Endothelial cell of hepatic sinusoid (primary cell): ENCODE measurements around the gene CAPNS2.
"Not testable (repeated sequence)": the region's sequence is repeated elsewhere in the genome, so short reads cannot be mapped to it uniquely, and the experiment has no call there.

Experiments used
- in situ Hi-C: cut with HindIII; loops from 2 replicates; pipeline ENCODE4 v1.10.0; 2017; ENCODE audit warnings: low sequenced_read_pairs

The CAPNS2 gene

DNA sequence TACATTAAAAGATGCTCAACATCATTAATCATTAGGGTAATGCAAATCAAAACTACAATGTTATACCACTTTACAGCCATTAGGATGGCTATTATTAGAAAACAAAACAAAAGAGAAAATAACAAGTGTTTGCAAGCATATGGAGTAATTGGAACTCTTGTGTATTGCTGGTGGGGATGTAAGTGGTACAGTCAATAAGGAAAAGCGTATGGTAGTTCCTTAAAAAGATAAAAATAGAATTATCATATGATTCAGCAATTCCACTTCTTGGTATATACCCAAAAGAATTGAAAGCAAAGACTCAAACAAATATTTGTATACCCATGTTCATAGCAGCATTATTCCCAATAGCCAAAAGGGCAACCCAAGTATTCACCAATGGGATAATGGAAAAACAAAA is 1.4 kb upstream of the CAPNS2 start:
- in situ Hi-C loops, result no loop called here

DNA sequence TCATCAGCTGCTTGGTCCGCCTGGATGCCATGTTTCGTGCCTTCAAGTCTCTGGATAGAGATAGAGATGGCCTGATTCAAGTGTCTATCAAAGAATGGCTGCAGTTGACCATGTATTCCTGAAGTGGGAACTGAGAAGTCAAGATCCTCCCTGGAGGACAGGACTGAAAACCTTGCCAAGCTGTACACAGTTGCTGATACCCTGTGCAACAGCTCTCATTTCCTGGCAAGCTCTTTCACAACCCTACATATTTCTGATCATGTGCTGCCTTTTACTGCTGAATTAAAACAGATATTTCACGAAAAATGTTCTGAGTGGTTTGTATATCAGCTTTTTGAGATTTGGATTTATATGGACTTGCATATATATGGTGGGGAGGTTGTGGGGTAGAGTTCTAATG is 898 bp downstream of the CAPNS2 start:
- in situ Hi-C loops, result no loop called here

GRCh38 chr16:55568207-55568606 is 1.7 kb downstream of the CAPNS2 start:
- in situ Hi-C loops, result no loop called here

- in situ Hi-C loops, result no loop called here
Measured at GRCh38 chr16:55569025-55569424, 2.5 kb downstream of the CAPNS2 start.

- in situ Hi-C loops, result no loop called here
Measured at GRCh38 chr16:55570159-55570558, 3.7 kb downstream of the CAPNS2 start.

- in situ Hi-C loops, result no loop called here
Measured at GRCh38 chr16:55571191-55571897, 4.9 kb downstream of the CAPNS2 start.

DNA sequence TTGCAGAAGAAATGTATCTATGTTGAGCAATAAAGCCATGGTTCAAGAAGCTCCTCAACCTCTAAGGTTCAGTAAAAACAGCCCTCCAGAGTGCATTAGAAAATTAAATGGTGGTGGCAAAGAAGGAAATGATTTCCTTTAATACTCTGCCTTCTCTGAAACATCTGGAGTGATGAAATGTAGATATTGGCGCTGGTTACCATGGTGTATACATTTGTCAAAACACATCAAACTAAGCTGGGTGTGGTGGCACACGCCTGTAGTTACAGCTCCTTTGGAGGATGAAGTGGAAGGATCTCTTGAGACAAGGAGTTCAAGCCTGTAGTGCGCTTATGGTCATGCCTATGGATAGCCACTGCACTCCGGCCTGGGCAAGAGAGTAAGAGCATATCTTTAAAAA is 6.0 kb downstream of the CAPNS2 start:
- in situ Hi-C loops, result no loop called here

GRCh38 chr16:55574811-55575210 is 8.3 kb downstream of the CAPNS2 start:
- in situ Hi-C loops, result loop anchor here (5.0 kb wide), 1 partner anchor 52 kb away; no protein-coding TSS in a partner anchor

DNA sequence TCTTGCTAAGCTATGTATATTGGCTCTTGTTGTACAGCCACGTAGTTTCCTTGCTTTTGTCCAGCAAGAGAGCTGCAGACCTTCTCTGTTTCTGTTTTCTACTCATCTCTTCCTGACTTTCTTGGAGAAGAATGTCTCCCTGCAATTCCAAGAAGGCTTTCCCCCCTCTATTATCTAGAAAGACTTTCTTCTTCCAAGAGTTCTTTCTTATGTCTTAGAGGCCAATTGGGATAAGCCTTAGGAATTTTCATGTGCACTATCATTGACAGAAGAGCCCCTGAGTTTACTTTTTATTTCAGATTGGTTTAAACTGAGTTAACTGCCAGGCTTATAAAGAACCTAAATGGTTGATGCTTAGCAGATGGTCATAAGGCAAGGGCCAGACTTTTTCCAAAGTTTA is 9.0 kb downstream of the CAPNS2 start:
- in situ Hi-C loops, result loop anchor here (5.0 kb wide), 1 partner anchor 52 kb away; no protein-coding TSS in a partner anchor

GRCh38 chr16:55576384-55576783 is 9.9 kb downstream of the CAPNS2 start:
- in situ Hi-C loops, result loop anchor here (5.0 kb wide), 1 partner anchor 51 kb away; no protein-coding TSS in a partner anchor

DNA sequence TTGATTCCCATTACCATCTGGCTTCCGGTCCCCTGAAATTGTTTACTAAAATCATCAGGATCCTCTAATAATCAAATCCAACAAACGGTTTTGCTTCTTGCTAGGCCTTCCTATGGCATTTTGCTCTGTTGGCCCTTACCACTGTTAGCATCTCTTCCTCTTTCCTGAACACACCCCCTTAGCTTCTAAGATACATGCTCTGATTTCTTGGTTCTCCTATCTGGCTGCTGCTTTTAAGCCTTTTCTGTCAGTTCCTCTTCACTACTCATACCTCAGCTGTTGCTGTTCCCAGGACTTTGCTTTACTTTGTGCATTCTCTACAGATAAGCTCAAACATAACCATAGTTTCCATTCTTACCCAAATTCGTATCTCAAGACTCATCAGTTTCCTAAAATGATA is 11.4 kb downstream of the CAPNS2 start:
- in situ Hi-C loops, result loop anchor here (5.0 kb wide), 1 partner anchor 49 kb away; no protein-coding TSS in a partner anchor

DNA sequence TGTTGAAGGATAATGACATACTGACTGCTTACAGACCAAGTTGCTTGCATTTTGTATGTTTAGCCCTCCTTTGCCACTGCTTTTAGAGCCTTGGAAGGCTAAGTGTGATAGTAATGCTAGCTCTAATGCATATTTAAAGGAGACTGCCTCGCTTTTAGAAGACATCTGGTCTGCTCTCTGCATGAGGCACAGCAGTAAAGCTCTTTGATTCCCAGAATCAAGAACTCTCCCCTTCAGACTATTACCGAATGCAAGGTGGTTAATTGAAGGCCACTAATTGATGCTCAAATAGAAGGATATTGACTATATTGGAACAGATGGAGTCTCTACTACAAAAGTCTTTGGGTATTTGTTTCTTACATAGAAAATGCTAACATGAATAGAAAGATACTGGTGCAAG is 19.1 kb downstream of the CAPNS2 start:
- in situ Hi-C loops, result no loop called here

- in situ Hi-C loops, result no loop called here
Measured at GRCh38 chr16:55588799-55589198, 22.3 kb downstream of the CAPNS2 start.

DNA sequence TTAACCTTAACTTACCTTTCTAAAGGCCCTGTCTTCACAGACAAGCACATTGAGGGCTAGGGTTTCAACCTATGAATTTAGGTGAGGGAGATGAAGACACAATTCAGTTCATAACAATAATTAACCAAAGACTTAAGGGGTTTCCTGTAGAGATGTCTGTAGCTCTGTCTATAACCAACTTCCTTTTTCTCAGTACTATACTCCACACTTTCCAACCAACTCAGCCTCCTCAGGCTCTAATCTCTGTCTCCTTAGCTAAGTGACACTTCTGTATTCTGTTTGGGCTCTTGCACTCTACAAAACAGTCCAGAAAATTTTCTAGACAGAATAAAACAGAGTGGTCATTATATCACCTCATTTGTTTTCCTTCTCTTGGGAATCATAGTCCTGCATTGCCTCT is 25.8 kb downstream of the CAPNS2 start:
- in situ Hi-C loops, result no loop called here

DNA sequence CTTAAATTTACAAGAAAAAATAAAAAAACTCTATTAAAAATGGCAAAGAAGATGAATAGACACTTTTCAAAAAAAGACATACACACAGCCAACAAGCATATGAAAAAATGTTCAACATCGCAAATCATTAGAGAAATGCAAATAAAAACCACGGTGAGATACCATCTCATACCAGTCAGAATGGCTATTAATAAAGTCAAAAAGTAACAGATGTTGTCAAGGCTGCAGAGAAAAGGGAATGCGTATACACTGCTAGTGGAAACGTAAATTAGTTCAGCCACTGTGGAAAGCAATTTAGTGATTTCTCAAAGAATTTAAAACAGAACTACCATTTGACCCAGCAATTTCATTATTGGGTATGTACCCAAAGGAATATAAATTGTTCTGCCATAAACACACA is 31.4 kb downstream of the CAPNS2 start:
- in situ Hi-C loops, result no loop called here

DNA sequence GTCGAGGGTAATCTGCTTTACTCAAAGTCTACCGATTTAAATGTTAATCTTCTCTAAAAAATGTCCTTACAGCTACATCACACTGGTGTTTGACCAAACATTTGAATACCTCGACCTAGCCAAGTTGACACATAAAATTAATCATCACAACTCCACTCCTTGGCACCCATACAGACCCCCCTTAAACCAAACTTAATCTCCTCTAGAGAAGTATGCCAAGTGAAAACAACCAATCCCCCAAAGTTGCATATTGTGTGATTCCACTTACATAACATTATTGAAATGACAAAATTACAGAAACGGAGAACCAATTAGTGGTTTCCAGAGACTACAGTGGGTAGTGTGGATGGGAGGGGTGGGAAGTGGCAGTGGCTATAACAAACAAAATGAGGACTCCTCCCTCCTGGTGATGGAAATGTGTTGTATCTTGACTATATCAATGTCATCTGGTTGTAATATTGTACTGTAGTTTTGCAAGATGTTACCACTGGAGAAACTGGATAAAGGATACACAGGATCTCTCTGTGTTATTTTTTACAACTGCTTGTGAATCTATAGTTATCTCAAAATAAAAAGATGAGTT is 39.4 kb downstream of the CAPNS2 start:
- in situ Hi-C loops, result no loop called here

DNA sequence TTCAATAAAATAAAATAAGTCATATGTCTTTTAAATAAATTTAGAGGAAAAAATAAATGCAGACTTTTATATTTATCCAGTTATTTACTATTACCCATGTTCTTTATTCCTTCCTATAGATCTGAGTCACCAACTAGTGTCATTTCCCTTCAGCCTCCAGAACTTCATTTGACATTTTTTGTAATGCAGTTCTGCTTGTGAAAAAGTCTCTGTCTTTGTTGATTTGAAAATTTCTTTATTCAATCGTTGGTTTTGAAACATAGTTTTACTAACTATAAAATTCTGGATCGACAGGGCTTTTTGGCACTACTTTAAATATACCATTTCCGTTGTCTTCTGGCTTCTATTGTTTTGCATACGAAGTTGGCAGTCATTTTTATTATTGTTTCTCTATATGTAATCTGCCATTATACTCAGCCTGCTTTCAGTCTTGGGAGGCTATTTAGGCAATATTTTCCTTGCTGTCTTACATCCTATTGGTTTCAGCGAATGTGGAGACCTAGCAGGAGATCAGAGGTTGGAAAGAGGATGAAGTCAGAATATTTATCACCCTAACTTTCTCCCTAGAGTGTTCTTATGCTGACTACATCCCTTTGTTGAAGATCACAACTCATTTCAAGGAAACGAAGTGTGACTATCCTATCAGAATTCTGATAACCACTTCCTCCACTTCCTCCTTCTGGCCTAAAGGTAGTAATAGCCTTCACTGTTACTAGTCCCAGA is 47.3 kb downstream of the CAPNS2 start:
- in situ Hi-C loops, result no loop called here

DNA sequence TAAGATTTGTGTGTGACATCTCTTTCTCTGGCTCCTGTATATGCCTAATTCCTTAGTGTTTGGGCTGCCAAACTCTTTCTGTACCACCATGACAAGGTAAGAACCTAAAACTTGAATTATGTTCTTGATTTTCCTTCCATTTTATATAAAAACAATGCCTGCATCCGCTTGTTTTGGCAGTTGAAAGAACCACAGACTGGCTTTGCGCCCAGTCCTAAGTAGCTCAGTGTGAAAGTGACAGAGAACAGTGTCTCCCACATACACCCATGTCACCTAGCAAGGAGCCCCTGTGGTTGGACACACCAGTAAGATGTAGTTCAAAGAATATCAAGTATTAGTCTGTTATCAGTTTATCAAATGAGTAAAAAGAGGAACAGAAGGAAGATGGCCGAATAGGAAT is 48.6 kb downstream of the CAPNS2 start:
- in situ Hi-C loops, result no loop called here

GRCh38 chr16:55615670-55616069 is 49.2 kb downstream of the CAPNS2 start:
- in situ Hi-C loops, result not testable (repeated sequence)
